Osteocyte (in vitro differentiated cells): ENCODE results near the gene OR2S2. TPM values are rescaled to one million over a fixed set of nuclear protein-coding genes. Genes with fewer than 3 reads are reported as not detected.
A peak's percentile ranks its signal among the peaks of the same experiment; 100 is the strongest.
"Not testable (repeated sequence)": the region's sequence is repeated elsewhere in the genome, so short reads cannot be mapped to it uniquely, and the experiment has no call there.

Experiments used
- DNase-seq: peaks from one replicate; pipeline ENCODE4 v3.0.0; 2021; ENCODE audit warnings: mixed read lengths; ENCODE audit not compliant: unreplicated experiment; ENCODE audit errors: extremely low spot score
- H3K27ac Mint-ChIP-seq: one replicate; pipeline ENCODE4 v1.8.0; 2021; ENCODE audit warnings: mild to moderate bottlenecking, mixed read lengths; ENCODE audit not compliant: unreplicated experiment
- H3K27me3 Mint-ChIP-seq: one replicate; pipeline ENCODE4 v1.8.0; 2021; ENCODE audit warnings: mixed read lengths; ENCODE audit not compliant: unreplicated experiment
- H3K36me3 Mint-ChIP-seq: one replicate; pipeline ENCODE4 v1.8.0; 2021; ENCODE audit warnings: mixed read lengths; ENCODE audit not compliant: unreplicated experiment
- H3K4me1 Mint-ChIP-seq: one replicate; pipeline ENCODE4 v1.8.0; 2021; ENCODE audit warnings: mixed read lengths; ENCODE audit not compliant: unreplicated experiment
- H3K4me3 Mint-ChIP-seq: one replicate; pipeline ENCODE4 v1.8.0; 2021; ENCODE audit warnings: mild to moderate bottlenecking, moderate library complexity, mixed read lengths; ENCODE audit not compliant: unreplicated experiment
- H3K9me3 Mint-ChIP-seq: one replicate; pipeline ENCODE4 v1.8.0; 2021; ENCODE audit warnings: mixed read lengths; ENCODE audit not compliant: unreplicated experiment
- CTCF ChIP-seq: fragments of 200-600 bp; sonication (generic); IDR thresholded peaks from 2 replicates; pipeline ENCODE4 v1.5.0; 2021; ENCODE audit warnings: antibody characterized with exemption, mild to moderate bottlenecking, moderate library complexity
- total RNA-seq: library from RNA; stranded (reverse); gene quantifications from 2 replicates; pipeline ENCODE4 v1.2.1, GENCODE V29; 2021

The OR2S2 gene
- total RNA-seq, 1 donor from 2014 or later = not detected

GRCh38 chr9:35998333-35998732 lies 40.4 kb upstream of the OR2S2 start:
- no peak for TF ChIP-seq CTCF
- H3K36me3 Mint-ChIP-seq = no peaks in the 10 kb centered on the region
- no peak for DNase-seq
- H3K9me3 Mint-ChIP-seq = no peaks in the 10 kb centered on the region
- H3K27me3 Mint-ChIP-seq = no peaks in the 10 kb centered on the region
- H3K4me3 Mint-ChIP-seq = no peak overlapping the region
- H3K4me1 Mint-ChIP-seq = peaks cover 17% of the 10 kb centered on the region
- H3K27ac Mint-ChIP-seq = no peak overlapping the region

- peaks cover 17% of the 10 kb centered on the region for H3K4me1 Mint-ChIP-seq
- H3K4me3 Mint-ChIP-seq, H3K27me3 Mint-ChIP-seq, DNase-seq, H3K9me3 Mint-ChIP-seq, H3K36me3 Mint-ChIP-seq: not testable (repeated sequence)
- H3K27ac Mint-ChIP-seq = peak overlapping the region; percentile 78
Observed at GRCh38 chr9:35997016-35997415, 39.1 kb upstream of the OR2S2 start.

GRCh38 chr9:35996358-35996970 lies 38.5 kb upstream of the OR2S2 start:
- H3K4me1 Mint-ChIP-seq = peaks cover 17% of the 10 kb centered on the region
- H3K27ac Mint-ChIP-seq = peak overlapping the region; percentile 78
- no peak for TF ChIP-seq CTCF
- no peaks in the 10 kb centered on the region for H3K27me3 Mint-ChIP-seq
- no peaks in the 10 kb centered on the region for H3K36me3 Mint-ChIP-seq
- H3K9me3 Mint-ChIP-seq = no peaks in the 10 kb centered on the region
- DNase-seq = no peak
- no peak overlapping the region for H3K4me3 Mint-ChIP-seq

GRCh38 chr9:35994959-35995358 lies 37.0 kb upstream of the OR2S2 start:
- TF ChIP-seq CTCF = no peak

GRCh38 chr9:35993976-35994720 lies 36.2 kb upstream of the OR2S2 start:
- no peak for DNase-seq
- H3K4me3 Mint-ChIP-seq = no peak overlapping the region
- H3K27ac Mint-ChIP-seq = no peak overlapping the region
- H3K4me1 Mint-ChIP-seq = peaks cover 17% of the 10 kb centered on the region
- H3K9me3 Mint-ChIP-seq = no peaks in the 10 kb centered on the region
- no peaks in the 10 kb centered on the region for H3K36me3 Mint-ChIP-seq
- TF ChIP-seq CTCF = no peak
- H3K27me3 Mint-ChIP-seq = peaks cover 3% of the 10 kb centered on the region

More at GRCh38 chr9:35994959-35995358, 37.0 kb upstream of the OR2S2 start:
- no peak for DNase-seq
- H3K36me3 Mint-ChIP-seq = no peaks in the 10 kb centered on the region
- peaks cover 17% of the 10 kb centered on the region for H3K4me1 Mint-ChIP-seq
- H3K27ac Mint-ChIP-seq = no peak overlapping the region
- no peaks in the 10 kb centered on the region for H3K27me3 Mint-ChIP-seq
- H3K9me3 Mint-ChIP-seq = no peaks in the 10 kb centered on the region
- H3K4me3 Mint-ChIP-seq = no peak overlapping the region

- not testable (repeated sequence) for H3K27ac Mint-ChIP-seq, H3K4me3 Mint-ChIP-seq, DNase-seq, H3K9me3 Mint-ChIP-seq, H3K27me3 Mint-ChIP-seq, H3K36me3 Mint-ChIP-seq
- H3K4me1 Mint-ChIP-seq = peaks cover 17% of the 10 kb centered on the region
Observed at GRCh38 chr9:35993136-35993535, 35.2 kb upstream of the OR2S2 start.
